ENCODE measurements around the gene GRIK4.

- TF ChIP-seq POLR2AphosphoS5 (IDR thresholded peaks at IDR 0.05) = no peak
- no peak for TF ChIP-seq TAF1 (IDR thresholded peaks at IDR 0.05; ENCODE audit: low read depth)
- no peak for TF ChIP-seq EZH2 (IDR thresholded peaks at IDR 0.05; ENCODE audit: borderline replicate concordance, insufficient read depth, low read length, poor library complexity, severe bottlenecking)
- peak; percentile 77 for TF ChIP-seq CTCF (IDR thresholded peaks at IDR 0.05; ENCODE audit: poor library complexity, severe bottlenecking)
- TF ChIP-seq EP300 (conservative IDR thresholded peaks at IDR 0.05; ENCODE audit: poor library complexity, severe bottlenecking) = no peak
- TF ChIP-seq MXI1 (conservative IDR thresholded peaks at IDR 0.05; ENCODE audit: poor library complexity, severe bottlenecking) = peak; percentile 31
- TF ChIP-seq SMC3 (conservative IDR thresholded peaks at IDR 0.05; ENCODE audit: poor library complexity) = peak; percentile 97
- TF ChIP-seq RAD21 (conservative IDR thresholded peaks at IDR 0.05) = peak; percentile 95
These were observed 441.2 kb downstream of the GRIK4 start for GRCh38 chr11:120952461-120953434.

All from neural cell (in vitro differentiated cells).